D721Med (cell line): ENCODE measurements around the gene COL25A1.

Source experiments
- DNase-seq: peaks from one replicate; pipeline ENCODE4 v3.0.0; 2011; ENCODE audit warnings: low spot score; ENCODE audit not compliant: insufficient read length
- FAIRE-seq: peaks from 2 replicates; lab custom pipeline; 2011; peaks lifted over from hg19 to GRCh38; lab: Jason Lieb, UNC
- CTCF ChIP-seq: IDR thresholded peaks from 2 replicates; pipeline ENCODE4 v1.5.1; 2012; ENCODE audit warnings: mild to moderate bottlenecking, control low read depth; ENCODE audit not compliant: insufficient read depth; ENCODE audit errors: missing control alignments

Gene COL25A1

GRCh38 chr4:109216085-109216696 lies 86.3 kb downstream of the COL25A1 start:
- no peak for FAIRE-seq
- DNase-seq = no peak
- TF ChIP-seq CTCF = no peak

GRCh38 chr4:109215506-109215905 lies 87.0 kb downstream of the COL25A1 start:
- TF ChIP-seq CTCF = no peak
- FAIRE-seq (no peak), DNase-seq (no peak)

GRCh38 chr4:109214622-109215301 lies 87.7 kb downstream of the COL25A1 start:
- FAIRE-seq = no peak
- no peak for DNase-seq
- TF ChIP-seq CTCF = no peak

- no peak for FAIRE-seq
- no peak for DNase-seq
- TF ChIP-seq CTCF = no peak
These were observed 89.4 kb downstream of the COL25A1 start for GRCh38 chr4:109213056-109213455.

- no peak for TF ChIP-seq CTCF
- DNase-seq = no peak
- FAIRE-seq = no peak
These were observed 90.8 kb downstream of the COL25A1 start for GRCh38 chr4:109211671-109212070.

- TF ChIP-seq CTCF = no peak
- no peak for DNase-seq
- no peak for FAIRE-seq
These were observed 92.8 kb downstream of the COL25A1 start for GRCh38 chr4:109209647-109210046.

- no peak for DNase-seq
- no peak for FAIRE-seq
- TF ChIP-seq CTCF = no peak
These were observed 94.6 kb downstream of the COL25A1 start for GRCh38 chr4:109207898-109208297.
